WTC11 (cell line): ENCODE results near the gene CD44. TPM values are rescaled to one million over a fixed set of nuclear protein-coding genes. Genes with fewer than 3 reads are reported as not detected.

Experiments
- ATAC-seq: fragments of 200-7000 bp; cut with Tn5 transposase; 2 replicates; pipeline ENCODE4 v1.10.0; 2021; ENCODE audit warnings: mild to moderate bottlenecking, moderate library complexity
- CTCF ChIA-PET: fragments of 300-600 bp; sonication (Branson Sonifier 250); formaldehyde crosslinking; loops from one replicate; lab custom pipeline; 2021; ENCODE audit warnings: antibody characterized with exemption; lab: Charles Lee
- POLR2A ChIA-PET: fragments of 350-600 bp; sonication (Branson Sonifier 250); formaldehyde crosslinking; loops from one replicate; lab custom pipeline; 2021; ENCODE audit warnings: antibody characterized with exemption; lab: Charles Lee
- DNase-seq: peaks from one replicate; pipeline ENCODE4 v3.0.0; 2021; ENCODE audit warnings: low spot score
- H3K27ac Mint-ChIP-seq: 2 replicates; pipeline ENCODE4 v1.8.0; 2021; ENCODE audit warnings: mixed read lengths
- H3K27me3 Mint-ChIP-seq: 2 replicates; pipeline ENCODE4 v1.8.0; 2021; ENCODE audit warnings: low read depth, mild to moderate bottlenecking, moderate library complexity, mixed read lengths
- H3K36me3 Mint-ChIP-seq: 2 replicates; pipeline ENCODE4 v1.8.0; 2021; ENCODE audit warnings: mixed read lengths
- H3K4me1 Mint-ChIP-seq: 2 replicates; pipeline ENCODE4 v1.8.0; 2022; ENCODE audit warnings: mixed read lengths
- H3K4me3 Mint-ChIP-seq: 2 replicates; pipeline ENCODE4 v1.8.0; 2021; ENCODE audit warnings: mild to moderate bottlenecking, moderate library complexity, mixed read lengths
- H3K9me3 Mint-ChIP-seq: 2 replicates; pipeline ENCODE4 v1.8.0; 2021; ENCODE audit warnings: mixed read lengths
- E2F1 ChIP-seq: sonication (generic); formaldehyde crosslinking; IDR thresholded peaks from 2 replicates; pipeline ENCODE4 v1.8.0; 2022; ENCODE audit warnings: mild to moderate bottlenecking, missing genetic modification reagents
- ESRRA ChIP-seq: sonication (generic); formaldehyde crosslinking; IDR thresholded peaks from 2 replicates; pipeline ENCODE4 v1.8.1; 2022; ENCODE audit warnings: mild to moderate bottlenecking, missing genetic modification reagents, borderline replicate concordance
- ETV6 ChIP-seq: sonication (generic); formaldehyde crosslinking; IDR thresholded peaks from 2 replicates; pipeline ENCODE4 v1.8.1; 2022; ENCODE audit warnings: mild to moderate bottlenecking, missing genetic modification reagents
- FOXJ3 ChIP-seq: sonication (generic); formaldehyde crosslinking; IDR thresholded peaks from 2 replicates; pipeline ENCODE4 v1.9.0; 2021; ENCODE audit warnings: missing genetic modification reagents, mild to moderate bottlenecking, borderline replicate concordance
- FOXP1 ChIP-seq: sonication (generic); formaldehyde crosslinking; IDR thresholded peaks from 2 replicates; pipeline ENCODE4 v1.8.0; 2022; ENCODE audit warnings: missing genetic modification reagents, mild to moderate bottlenecking, moderate library complexity, borderline replicate concordance
- GTF2I ChIP-seq: fragments of 250-450 bp; sonication (Bioruptor Pico); conservative IDR thresholded peaks from 2 replicates; pipeline ENCODE4 v1.4.0; 2021; ENCODE audit warnings: mild to moderate bottlenecking
- HMGXB4 ChIP-seq: sonication (generic); formaldehyde crosslinking; IDR thresholded peaks from 2 replicates; pipeline ENCODE4 v1.8.1; 2023; ENCODE audit warnings: mild to moderate bottlenecking, moderate library complexity, missing genetic modification reagents
- JAZF1 ChIP-seq: fragments of 250-450 bp; sonication (Bioruptor Pico); IDR thresholded peaks from 2 replicates; pipeline ENCODE4 v1.9.0; 2021; ENCODE audit warnings: moderate library complexity, mild to moderate bottlenecking, inconsistent platforms
- NFE2L1 ChIP-seq: sonication (generic); formaldehyde crosslinking; IDR thresholded peaks from 2 replicates; pipeline ENCODE4 v1.8.1; 2023; ENCODE audit warnings: missing genetic modification reagents
- SMAD3 ChIP-seq: sonication (generic); formaldehyde crosslinking; IDR thresholded peaks from 2 replicates; pipeline ENCODE4 v1.8.0; 2022; ENCODE audit warnings: missing genetic modification reagents, mild to moderate bottlenecking, borderline replicate concordance
- TEAD4 ChIP-seq: sonication (generic); formaldehyde crosslinking; IDR thresholded peaks from 2 replicates; pipeline ENCODE4 v1.8.0; 2022; ENCODE audit warnings: mild to moderate bottlenecking, missing genetic modification reagents
- TP53 ChIP-seq: sonication (generic); formaldehyde crosslinking; IDR thresholded peaks from 2 replicates; pipeline ENCODE4 v1.8.1; 2023; ENCODE audit warnings: mild to moderate bottlenecking, missing genetic modification reagents
- ZSCAN18 ChIP-seq: fragments of 250-450 bp; sonication (Bioruptor Pico); IDR thresholded peaks from 2 replicates; pipeline ENCODE4 v2.1.2; 2022; ENCODE audit warnings: mild to moderate bottlenecking, moderate library complexity
- total RNA-seq: library from RNA; stranded (reverse); gene quantifications from 3 replicates; pipeline ENCODE4 v1.2.3, GENCODE V29; 2021
- TF ChIP-seq, protein P1 (sequence below): sonication (generic); formaldehyde crosslinking; IDR thresholded peaks from 2 replicates; pipeline ENCODE4 v1.8.0; 2023; ENCODE audit warnings: missing genetic modification reagents
- TF ChIP-seq, protein P2 (sequence below): fragments of 250-450 bp; sonication (Bioruptor Pico); conservative IDR thresholded peaks from 2 replicates; pipeline ENCODE4 v1.9.0; 2021; ENCODE audit warnings: mild to moderate bottlenecking
- TF ChIP-seq, protein P3 (sequence below): sonication (generic); formaldehyde crosslinking; IDR thresholded peaks from 2 replicates; pipeline ENCODE4 v1.8.1; 2023; ENCODE audit warnings: mild to moderate bottlenecking, missing genetic modification reagents

CD44 gene
- total RNA-seq, 1 experiment from 2014 or later: 12.0 TPM

DNA sequence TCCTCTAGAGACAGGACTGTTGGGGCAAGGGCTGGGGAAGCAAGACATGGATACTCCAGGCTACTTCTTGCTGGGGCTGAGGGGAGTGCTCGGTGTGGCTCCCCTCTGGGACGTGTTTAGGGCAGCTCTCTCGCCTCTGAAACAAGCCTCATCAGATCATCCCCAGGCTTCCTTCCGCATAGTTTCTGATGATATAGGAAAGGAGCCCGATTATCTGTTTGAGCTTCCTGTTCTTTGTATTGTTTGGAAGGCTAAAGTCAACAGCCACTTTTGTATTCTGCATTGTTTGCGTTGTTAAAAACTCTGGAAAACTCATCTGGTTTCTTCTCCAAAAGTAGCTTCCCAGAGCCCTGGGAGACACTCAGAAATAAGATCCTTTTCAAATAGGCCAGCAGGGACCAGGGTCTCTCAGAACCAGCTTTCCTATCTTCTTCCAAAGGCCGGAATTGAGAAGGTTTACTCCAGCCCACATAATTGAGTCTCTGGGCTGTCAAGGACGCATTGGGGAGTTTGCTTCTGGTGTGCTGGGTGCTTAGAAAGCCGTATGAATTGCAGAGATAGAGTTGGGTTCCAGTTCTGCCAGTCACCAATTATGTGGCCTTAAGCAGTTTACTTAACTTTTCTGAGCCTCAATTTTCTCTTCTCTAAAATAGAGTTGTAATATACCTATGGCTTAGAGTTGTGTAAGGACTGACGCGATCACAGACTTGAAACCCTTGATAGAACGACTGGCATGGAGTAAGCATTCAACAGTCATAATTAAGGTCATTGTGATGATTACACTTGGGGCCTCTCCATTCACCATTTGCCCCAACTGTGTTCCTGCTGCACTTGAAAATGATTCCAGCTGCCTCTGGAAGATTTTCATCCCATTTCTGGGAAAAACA is 19.1 kb downstream of the CD44 start:
- Mint-ChIP-seq H3K27me3 (no peaks in the 10 kb centered on the region), H3K27ac (no peak overlapping the region)
- CTCF ChIA-PET: no interaction called here
- DNase-seq (no peak), ATAC-seq (no peak)
- no peak for TF ChIP-seq GTF2I (CRISPR knock-in tag)
- TF ChIP-seq, protein P1, sequence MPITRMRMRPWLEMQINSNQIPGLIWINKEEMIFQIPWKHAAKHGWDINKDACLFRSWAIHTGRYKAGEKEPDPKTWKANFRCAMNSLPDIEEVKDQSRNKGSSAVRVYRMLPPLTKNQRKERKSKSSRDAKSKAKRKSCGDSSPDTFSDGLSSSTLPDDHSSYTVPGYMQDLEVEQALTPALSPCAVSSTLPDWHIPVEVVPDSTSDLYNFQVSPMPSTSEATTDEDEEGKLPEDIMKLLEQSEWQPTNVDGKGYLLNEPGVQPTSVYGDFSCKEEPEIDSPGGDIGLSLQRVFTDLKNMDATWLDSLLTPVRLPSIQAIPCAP (CRISPR knock-in tag): no peak
- TF ChIP-seq, all 79 proteins: peak for 0
- POLR2A ChIA-PET: no interaction called here
- Mint-ChIP-seq H3K36me3 (no peaks in the 10 kb centered on the region), H3K4me3 (no peak overlapping the region), H3K4me1 (peaks cover 28% of the 10 kb centered on the region), H3K9me3 (peaks cover 11% of the 10 kb centered on the region)

GRCh38 chr11:35158701-35159510 is 19.9 kb downstream of the CD44 start:
- CTCF ChIA-PET: no interaction called here
- no peaks in the 10 kb centered on the region for H3K36me3 Mint-ChIP-seq
- no peak for DNase-seq
- H3K27me3 Mint-ChIP-seq: no peaks in the 10 kb centered on the region
- H3K4me1 Mint-ChIP-seq: peaks cover 37% of the 10 kb centered on the region
- no peak for TF ChIP-seq NFE2L1
- TF ChIP-seq, protein P2, sequence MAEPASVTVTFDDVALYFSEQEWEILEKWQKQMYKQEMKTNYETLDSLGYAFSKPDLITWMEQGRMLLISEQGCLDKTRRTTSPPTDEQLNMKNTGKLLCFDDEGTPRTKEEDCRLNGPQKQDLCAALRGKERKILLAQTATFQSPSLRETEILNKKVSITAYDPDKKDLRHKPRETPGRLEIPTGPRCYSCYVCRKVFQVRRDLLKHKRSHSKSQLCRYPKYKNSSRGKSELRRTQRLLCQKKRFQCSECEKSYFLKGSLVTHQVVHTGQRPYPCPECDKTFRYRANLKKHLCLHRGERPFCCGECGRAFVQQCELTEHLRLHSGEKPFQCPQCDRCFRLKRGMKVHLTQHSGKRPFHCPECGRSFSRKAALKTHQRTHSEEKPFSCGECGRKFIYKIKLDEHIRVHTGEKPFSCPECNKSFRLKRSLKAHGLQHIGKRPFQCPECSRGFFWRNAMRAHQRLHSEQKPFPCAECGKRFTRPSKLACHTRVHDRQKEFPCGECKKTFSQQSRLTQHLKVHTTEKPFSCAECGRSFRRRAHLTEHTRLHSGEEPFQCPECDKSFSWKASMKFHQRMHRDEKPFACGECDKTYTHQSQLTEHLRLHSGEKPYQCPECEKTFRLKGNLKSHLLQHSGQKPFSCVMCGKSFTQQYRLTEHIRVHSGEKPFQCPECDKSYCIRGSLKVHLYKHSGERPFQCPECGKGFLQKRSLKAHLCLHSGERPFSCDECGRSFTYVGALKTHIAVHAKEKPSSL (CRISPR knock-in tag): no peak
- TF ChIP-seq SMAD3 (CRISPR knock-in tag): no peak
- no peak for TF ChIP-seq ETV6 (CRISPR knock-in tag)
- TF ChIP-seq, protein P1 (CRISPR knock-in tag): no peak
- TF ChIP-seq FOXJ3 (CRISPR knock-in tag): no peak
- no peak for TF ChIP-seq TP53
- TF ChIP-seq, protein P3, sequence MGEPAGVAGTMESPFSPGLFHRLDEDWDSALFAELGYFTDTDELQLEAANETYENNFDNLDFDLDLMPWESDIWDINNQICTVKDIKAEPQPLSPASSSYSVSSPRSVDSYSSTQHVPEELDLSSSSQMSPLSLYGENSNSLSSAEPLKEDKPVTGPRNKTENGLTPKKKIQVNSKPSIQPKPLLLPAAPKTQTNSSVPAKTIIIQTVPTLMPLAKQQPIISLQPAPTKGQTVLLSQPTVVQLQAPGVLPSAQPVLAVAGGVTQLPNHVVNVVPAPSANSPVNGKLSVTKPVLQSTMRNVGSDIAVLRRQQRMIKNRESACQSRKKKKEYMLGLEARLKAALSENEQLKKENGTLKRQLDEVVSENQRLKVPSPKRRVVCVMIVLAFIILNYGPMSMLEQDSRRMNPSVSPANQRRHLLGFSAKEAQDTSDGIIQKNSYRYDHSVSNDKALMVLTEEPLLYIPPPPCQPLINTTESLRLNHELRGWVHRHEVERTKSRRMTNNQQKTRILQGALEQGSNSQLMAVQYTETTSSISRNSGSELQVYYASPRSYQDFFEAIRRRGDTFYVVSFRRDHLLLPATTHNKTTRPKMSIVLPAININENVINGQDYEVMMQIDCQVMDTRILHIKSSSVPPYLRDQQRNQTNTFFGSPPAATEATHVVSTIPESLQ (CRISPR knock-in tag): no peak
- no peak for TF ChIP-seq TEAD4 (CRISPR knock-in tag)
- no peak for TF ChIP-seq E2F1 (CRISPR knock-in tag)
- TF ChIP-seq ESRRA (CRISPR knock-in tag): no peak
- no peak for TF ChIP-seq JAZF1 (CRISPR knock-in tag)
- TF ChIP-seq ZSCAN18 (CRISPR knock-in tag): no peak
- no peak for TF ChIP-seq FOXP1 (CRISPR knock-in tag)
- TF ChIP-seq HMGXB4 (CRISPR knock-in tag): no peak
- TF ChIP-seq, all 79 proteins: peak for 0
- no peak overlapping the region for H3K27ac Mint-ChIP-seq
- POLR2A ChIA-PET: no interaction called here
- no peak overlapping the region for H3K4me3 Mint-ChIP-seq
- peak; percentile 24; the same call in 1 of the 2 replicates for ATAC-seq
- peaks cover 9% of the 10 kb centered on the region for H3K9me3 Mint-ChIP-seq
